Endothelial cell of hepatic sinusoid (primary cell): Measurements from ENCODE around the gene RABEP2.
"Not testable (repeated sequence)": the region's sequence is repeated elsewhere in the genome, so short reads cannot be mapped to it uniquely, and the experiment has no call there.

Experiments
- in situ Hi-C: cut with HindIII; loops from 2 replicates; pipeline ENCODE4 v1.10.0; 2017; ENCODE audit warnings: low sequenced_read_pairs

The RABEP2 gene

GRCh38 chr16:28924762-28925385, at the start of gene RABEP2:
Gene RABEP2, minus strand, starts transcription at chr16:28925238. Its CDS starts 75 bp downstream, at chr16:28925163.
- in situ Hi-C loops: no loop called here

- in situ Hi-C loops: no loop called here
These were observed 49.6 kb upstream of the RABEP2 start, which contains the start of gene SPNS1 for GRCh38 chr16:28974437-28975157. Gene SPNS1, plus strand, starts transcription at chr16:28974778. Its CDS starts 374 bp downstream, at chr16:28975152.

GRCh38 chr16:28974007-28974436, 49.0 kb upstream of the RABEP2 start:
- in situ Hi-C loops: no loop called here

GRCh38 chr16:28969696-28970095, 44.7 kb upstream of the RABEP2 start:
- in situ Hi-C loops: not testable (repeated sequence)

- in situ Hi-C loops: no loop called here
These were observed 42.1 kb upstream of the RABEP2 start for GRCh38 chr16:28967156-28967555.

- in situ Hi-C loops: loop anchor here (5.0 kb wide), 1 partner anchor 87 kb away; the partner anchor contains the start of gene ATP2A1
These were observed 39.5 kb upstream of the RABEP2 start for GRCh38 chr16:28964496-28964895.

- in situ Hi-C loops: loop anchor here (5.0 kb wide), 1 partner anchor 87 kb away; the partner anchor contains the start of gene ATP2A1
These were observed 39.0 kb upstream of the RABEP2 start for GRCh38 chr16:28964072-28964471.

- in situ Hi-C loops: no loop called here
These were observed 33.8 kb upstream of the RABEP2 start for GRCh38 chr16:28958836-28959235.

GRCh38 chr16:28958216-28958615, 33.2 kb upstream of the RABEP2 start:
- in situ Hi-C loops: no loop called here

GRCh38 chr16:28951410-28951943, 26.4 kb upstream of the RABEP2 start:
- in situ Hi-C loops: no loop called here

GRCh38 chr16:28950648-28951409, 25.8 kb upstream of the RABEP2 start, which contains the start of gene NFATC2IP:
Gene NFATC2IP, plus strand, starts transcription at chr16:28950937. Its CDS starts 75 bp downstream, at chr16:28951012.
- in situ Hi-C loops: no loop called here

GRCh38 chr16:28946681-28947080, 21.6 kb upstream of the RABEP2 start:
- in situ Hi-C loops: no loop called here

GRCh38 chr16:28943281-28943680, 18.2 kb upstream of the RABEP2 start:
- in situ Hi-C loops: no loop called here

GRCh38 chr16:28939825-28940224, 14.8 kb upstream of the RABEP2 start:
- in situ Hi-C loops: not testable (repeated sequence)

- in situ Hi-C loops: no loop called here
These were observed 13.7 kb upstream of the RABEP2 start for GRCh38 chr16:28938721-28939120.

- in situ Hi-C loops: no loop called here
These were observed 12.3 kb upstream of the RABEP2 start for GRCh38 chr16:28937222-28937876.

- in situ Hi-C loops: no loop called here
These were observed 11.7 kb upstream of the RABEP2 start for GRCh38 chr16:28936784-28937155.

GRCh38 chr16:28935924-28936783, 11.1 kb upstream of the RABEP2 start:
- in situ Hi-C loops: no loop called here

- in situ Hi-C loops: no loop called here
These were observed 10.3 kb upstream of the RABEP2 start for GRCh38 chr16:28935346-28935745.

- in situ Hi-C loops: no loop called here
These were observed 8.1 kb upstream of the RABEP2 start for GRCh38 chr16:28933171-28933570.
